HG02970 (cell line): Measurements from ENCODE around the gene NSG1.

ENCODE experiments used
- ATAC-seq: cut with Tn5 transposase; IDR thresholded peaks from one replicate; pipeline ENCODE4 v1.9.1; 2021; ENCODE audit warnings: mild to moderate bottlenecking, moderate library complexity, moderate number of reproducible peaks; ENCODE audit not compliant: unreplicated experiment, low FRiP score

NSG1 gene

DNA sequence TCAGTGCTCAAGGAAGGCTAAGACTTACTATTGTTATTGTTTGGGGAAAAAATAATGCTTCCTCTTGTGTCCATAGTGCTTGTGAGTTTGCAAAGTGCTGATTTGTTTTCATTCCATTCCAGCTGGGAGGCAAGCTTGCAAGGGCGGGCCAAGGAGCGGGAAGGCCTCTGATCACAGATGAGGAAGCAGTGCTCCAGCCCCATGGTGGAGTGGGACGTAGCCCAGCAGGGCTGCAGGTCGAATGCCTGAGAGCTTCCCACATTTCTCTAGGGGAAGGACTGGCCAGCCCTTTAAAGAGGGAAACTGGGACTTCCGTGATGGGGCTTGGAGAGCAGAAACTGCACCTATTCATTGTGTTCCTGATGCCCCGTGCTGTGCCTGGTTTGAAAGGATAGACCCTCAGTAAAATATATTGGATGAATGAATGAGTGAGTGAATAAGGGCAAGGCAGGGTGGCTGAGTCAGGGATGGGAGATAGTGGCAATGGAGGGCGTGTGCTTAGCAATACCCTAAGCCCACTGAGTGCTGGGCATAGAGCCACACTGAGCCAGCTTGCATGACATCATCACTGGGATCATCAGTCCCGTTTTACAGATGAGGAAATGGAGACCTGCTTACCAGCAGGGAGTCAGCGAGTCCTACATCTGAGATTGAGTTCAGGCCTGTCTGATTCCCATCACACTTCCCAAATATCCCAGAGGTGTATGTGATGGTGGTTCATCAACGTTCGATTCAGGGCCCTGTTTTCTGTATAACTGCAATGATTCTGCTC is 17.9 kb upstream of the NSG1 start:
- ATAC-seq: no peak

DNA sequence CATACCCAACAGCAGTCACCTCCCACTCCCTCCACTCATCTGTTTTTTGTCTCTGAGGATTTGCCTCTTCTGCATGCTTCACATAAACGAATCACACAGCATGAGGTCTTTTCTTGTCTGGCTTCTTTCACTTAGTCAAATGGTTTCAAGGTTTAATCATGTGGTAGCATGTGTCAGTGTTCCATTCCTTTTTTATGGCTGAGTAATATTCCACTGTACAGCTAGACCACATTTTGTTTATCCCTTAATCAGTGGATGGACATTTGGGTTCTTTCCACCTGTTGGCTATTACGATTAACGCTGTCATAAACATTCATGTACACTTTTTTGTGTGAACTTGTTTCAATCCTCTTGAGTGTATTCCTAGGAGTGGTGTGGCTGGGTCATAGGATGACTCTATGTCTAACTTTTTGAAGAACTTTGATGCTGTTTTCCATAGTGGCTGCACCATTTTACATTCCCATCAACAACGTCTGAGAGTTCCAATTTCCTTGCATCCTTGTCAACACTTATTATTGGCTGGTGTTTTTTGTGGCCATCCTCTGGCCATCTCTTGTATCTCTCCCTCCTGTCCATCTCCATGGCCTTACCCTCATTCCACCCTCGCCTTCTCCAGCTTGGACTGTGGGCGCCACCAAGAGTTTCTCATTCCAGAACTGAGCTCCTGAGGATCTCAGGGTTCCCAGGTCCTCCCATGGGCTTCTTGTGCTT is 12.4 kb upstream of the NSG1 start:
- no peak for ATAC-seq

DNA sequence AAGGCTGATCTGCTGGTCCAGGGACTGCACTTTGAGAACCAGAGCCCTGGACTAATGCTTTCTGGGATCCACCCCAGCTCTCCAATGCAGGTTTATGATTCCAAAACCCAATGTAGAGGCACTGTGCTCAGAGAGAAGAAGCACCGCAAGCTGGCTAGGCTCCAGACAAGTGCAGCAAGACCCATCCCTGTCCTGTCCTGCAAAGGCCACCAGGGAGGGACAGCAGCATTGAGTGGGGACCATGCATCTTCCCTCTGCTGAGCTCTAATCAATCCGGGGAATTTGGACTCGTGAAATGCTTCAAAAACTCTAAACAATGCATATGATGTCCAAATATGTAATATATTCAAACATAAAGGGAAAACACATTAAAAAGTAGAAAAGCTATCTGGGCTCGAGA is 10.8 kb upstream of the NSG1 start:
- ATAC-seq: no peak

DNA sequence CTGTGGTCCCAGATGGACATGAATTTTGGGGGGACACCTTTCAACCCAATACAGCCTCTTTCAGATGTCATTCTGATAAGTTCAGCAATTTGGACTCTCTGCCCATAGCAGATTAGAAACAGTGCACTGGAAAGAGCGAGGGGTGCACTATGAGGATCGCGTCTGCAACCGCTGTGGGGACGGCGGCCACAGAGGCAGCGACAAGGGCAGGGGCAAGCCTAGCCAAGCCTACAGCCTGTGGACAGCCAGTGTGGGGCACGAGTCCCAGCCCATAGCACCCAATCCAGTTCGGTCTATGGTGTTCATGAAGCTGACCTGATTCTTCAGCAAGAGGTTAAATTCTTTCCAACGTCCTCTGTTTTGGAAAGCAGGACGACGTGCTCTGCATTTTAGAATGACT is 9.7 kb upstream of the NSG1 start:
- no peak for ATAC-seq

DNA sequence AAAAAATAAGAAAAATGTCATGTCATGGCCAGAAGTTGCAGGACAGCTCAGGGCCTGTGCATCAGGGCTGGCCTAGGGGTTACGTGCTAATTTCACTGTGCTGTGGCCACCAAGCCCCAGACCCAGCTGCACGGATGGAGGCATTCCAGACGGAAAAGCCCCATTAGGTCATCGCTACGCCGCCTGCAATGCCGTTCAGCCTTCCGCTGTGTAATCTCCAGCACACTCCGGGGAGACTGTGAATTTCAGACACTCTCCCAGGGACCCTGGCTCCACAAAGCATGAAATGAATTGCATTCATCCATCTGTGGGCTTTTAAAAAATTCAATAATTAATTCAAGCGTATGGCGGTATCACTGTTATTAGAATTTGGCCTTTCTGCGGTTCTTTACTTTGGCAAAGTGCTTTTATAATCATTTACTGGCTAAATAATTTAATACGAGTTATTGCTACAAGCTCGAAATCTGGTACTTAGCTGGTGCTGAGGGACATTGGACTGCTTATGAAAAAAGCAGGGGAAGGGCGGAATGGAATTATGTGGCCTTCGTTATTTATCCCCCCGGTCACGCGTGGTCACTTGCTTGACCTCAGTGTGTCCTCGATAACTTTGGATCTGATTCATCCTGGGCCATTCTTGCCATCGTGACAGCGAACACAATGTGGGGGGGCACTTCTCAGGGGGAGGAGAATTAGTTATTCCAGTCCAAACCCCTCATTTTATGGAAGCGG is 9.0 kb upstream of the NSG1 start:
- ATAC-seq: no peak

DNA sequence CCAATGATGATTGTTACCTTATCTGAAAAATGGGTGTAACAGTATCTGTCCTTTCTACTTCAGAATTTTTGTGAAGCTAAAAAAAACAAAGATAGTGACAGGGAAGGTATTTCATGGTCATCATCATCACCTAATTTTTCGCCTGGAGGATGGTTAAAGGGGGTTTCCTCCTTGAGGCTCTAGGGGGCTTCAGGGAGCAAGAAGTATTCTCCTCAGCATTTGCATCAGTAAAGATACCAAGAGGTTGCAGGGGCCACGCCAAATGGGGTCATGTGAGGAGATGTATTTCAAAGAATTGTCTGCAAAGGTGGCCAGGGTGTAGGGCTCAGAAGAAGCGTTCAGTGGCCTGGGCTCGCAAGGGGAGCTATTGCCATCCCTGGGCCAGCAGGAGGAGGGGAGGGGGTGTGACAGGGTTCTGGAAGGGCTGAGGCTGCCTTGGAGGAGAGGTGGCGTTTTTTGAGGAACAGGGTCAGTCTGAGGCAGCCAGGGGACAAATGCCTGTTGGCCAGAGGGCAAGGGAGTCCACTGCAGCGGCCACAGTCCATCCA is 7.3 kb upstream of the NSG1 start:
- no peak for ATAC-seq

DNA sequence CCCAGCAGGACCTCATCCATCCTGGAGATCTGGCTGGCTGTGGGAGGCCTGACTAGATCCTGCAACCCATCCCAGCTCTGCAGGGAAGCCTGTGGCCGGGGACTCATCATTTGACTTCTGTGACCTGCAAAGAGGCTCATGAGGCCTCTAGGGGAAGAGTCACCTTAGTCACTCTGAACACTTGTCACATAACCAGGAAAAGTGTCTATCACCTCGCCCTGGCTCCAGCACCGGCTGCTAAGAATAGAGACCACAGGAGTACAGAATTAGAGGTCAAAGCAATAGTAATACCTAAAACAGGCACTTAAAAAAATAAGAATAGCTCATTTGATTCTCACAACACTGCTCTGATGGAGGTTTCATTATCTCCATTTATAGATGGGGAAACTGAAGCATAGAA is 3.8 kb upstream of the NSG1 start:
- ATAC-seq: no peak

DNA sequence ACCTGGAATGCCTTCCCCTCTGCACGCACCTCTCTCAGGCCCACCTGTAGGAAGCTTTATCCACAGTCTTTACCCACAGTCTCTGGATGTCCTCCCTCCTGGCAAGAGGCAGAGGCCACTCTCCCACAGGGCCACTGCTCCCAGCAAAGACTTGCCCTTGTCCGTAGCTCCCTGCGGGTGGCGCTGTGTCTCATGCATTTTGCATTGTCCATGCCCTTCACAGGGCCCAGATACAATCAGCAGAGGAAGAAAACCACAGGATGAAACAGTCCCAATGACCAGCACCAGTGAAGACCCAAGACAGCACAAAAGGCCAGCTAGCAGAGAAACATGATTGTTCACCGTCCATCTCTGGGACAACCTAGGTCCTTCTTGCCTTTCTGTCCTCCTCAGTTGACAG is 2.1 kb upstream of the NSG1 start:
- ATAC-seq: no peak

DNA sequence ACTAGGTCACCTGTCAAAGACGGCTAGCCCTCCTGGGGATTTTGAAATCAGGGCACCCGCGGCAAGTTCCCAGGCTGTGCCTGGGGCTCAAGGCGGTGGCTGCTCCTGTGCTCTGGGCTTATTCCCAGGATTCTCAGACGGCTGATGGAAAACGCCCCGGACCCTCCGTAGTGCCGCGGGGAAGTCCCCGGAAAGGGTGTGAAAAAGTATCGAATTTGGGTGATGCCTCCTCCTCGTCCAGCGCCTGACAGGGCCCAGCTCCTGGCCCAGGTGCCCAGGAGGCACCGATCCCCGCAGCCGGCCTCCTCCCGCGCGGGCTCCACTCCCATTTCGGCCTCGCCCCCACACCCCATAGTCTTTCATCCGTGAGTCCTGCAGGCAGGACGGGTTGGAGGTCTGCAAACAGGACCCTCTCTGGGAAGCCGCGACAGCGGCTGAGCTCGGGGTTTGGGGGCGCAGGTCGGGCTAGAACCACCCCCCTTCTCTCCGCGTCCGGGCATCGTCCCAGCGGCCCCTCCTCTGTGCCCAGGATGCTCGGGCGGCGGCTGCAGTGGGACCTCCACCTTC is 1.1 kb upstream of the NSG1 start:
- no peak for ATAC-seq

DNA sequence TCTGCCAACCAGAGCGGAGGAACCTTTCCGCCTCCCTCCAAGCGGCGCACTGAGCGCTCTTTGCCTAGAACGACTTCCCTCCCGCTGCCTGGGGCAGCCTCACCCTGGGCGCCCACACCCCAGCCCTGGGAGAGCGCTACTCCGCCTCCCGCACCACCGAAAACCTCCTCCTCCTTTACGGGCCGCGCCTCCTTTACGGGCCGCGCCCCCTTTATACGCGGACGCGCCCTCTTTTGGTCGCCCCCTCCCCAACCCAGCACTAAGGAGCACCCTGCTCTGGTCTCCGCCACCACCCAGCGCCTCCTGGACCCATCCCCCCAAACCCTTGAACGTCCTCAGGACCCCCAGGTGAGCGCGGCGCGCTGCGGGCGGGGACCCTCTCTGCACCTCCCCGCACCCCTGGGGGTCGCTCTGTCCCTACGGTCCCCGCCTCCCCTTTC is 586 bp upstream of the NSG1 start:
- no peak for ATAC-seq

DNA sequence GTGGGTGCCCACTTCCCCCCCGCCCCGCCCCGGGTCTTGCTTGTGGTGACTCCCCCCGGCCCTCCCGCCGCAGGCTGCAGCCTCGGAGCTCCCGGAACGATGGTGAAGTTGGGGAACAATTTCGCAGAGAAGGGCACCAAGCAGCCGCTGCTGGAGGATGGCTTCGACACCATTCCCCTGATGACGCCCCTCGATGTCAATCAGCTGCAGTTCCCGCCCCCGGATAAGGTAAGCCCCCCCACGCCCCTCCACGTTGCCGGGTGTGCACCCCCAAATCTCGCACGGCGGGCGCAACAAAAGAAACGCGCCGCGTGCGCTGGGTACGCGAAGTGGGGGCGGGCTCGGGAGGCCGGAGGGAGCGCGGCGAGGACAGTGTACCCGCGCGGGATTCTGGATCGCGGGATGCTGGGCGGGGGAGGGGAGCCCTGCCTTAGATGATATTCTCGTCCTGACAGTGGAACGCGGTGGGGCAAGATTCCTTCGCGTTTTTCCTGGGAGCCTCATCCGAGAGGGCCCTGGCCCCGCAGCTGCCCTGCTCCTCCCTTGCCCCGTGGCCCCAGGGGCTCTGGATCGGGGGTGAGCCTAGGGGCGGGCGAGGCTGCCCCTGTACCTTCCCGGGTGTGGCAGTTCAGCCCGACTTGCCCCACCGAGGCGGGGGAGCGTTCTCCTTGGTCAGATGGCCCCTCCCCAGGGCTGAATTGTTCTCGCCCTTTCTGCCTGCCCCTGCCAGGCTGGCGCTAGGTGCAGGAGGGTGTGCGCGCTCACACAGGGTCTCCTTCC is 819 bp downstream of the NSG1 start:
- no peak for ATAC-seq

DNA sequence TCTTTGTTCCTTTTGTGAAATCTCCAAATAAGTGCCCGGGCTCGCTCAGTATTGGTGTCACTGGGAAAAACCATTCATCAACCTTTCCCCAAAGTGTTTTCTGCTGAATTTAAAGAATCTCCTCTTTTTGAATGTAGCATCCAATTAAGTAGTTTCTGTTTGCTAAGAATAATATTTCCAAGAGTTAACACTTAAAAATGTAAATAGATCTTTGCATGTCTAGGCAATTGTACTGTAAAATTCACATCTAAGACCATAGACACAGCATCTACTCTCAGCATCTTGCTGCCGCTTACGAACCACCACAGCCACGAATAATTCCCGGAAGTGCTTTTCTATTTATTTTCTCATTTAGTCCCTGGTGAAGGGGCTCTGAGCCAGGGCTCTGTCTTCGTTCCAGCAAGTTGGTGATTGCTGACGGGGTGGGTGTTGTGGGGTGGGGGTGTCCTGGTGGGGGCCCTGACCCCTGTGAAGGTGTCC is 1.4 kb downstream of the NSG1 start:
- no peak for ATAC-seq

DNA sequence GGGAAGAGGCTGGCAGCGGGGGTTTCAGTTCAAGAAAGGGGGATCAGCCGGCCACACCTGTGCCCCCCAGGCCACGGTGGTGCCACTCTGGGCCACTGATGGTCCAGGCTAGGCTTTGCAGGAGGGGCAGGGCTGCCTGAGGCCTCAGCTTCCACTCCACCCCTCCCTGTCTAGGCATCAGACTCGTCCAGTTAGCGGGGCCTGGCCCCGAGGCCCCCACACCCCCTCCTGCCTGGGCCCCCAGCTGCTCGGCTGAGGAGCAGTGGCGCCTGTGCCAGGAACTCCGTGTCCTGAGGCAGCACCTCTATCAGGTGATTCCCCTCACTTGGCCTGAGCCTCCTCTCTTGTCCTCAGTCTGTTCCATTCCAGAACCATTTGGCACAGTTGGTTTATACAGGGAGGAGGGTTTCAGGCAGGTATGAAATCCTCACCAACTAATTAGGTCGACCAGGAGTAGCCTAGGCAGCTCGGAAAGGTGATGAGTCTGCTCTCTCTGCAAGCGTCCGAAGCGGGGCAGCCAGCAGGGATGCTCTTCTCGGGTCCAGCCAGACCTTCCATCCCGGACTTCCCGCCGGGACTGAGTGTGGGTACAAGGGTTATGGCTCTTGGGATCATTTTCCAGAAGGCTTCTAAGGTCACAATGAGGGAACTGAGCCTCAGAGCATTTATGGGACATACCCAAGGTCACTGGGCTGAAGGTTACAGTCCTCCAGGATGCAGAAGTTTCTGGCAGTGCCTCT is 2.1 kb downstream of the NSG1 start:
- no peak for ATAC-seq

DNA sequence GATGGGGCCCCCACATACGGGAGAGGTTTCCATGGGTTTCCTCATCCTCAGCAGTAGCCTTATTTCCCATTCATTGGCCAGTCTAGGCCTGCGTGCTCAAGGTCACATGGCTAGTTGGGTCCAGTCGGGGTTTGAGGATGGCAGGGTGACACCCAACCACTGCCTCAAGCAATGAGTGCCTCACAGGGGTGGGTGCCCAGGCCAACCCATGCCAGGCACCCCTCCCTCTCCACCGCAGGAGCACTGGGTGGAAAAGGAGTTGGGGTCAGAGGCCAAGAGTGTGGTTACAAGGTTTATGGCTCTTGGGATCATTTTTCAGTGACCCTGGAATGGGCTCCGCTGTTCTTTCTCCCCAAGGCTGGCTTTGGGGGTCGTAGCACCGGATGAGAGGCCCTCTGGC is 3.1 kb downstream of the NSG1 start:
- no peak for ATAC-seq

DNA sequence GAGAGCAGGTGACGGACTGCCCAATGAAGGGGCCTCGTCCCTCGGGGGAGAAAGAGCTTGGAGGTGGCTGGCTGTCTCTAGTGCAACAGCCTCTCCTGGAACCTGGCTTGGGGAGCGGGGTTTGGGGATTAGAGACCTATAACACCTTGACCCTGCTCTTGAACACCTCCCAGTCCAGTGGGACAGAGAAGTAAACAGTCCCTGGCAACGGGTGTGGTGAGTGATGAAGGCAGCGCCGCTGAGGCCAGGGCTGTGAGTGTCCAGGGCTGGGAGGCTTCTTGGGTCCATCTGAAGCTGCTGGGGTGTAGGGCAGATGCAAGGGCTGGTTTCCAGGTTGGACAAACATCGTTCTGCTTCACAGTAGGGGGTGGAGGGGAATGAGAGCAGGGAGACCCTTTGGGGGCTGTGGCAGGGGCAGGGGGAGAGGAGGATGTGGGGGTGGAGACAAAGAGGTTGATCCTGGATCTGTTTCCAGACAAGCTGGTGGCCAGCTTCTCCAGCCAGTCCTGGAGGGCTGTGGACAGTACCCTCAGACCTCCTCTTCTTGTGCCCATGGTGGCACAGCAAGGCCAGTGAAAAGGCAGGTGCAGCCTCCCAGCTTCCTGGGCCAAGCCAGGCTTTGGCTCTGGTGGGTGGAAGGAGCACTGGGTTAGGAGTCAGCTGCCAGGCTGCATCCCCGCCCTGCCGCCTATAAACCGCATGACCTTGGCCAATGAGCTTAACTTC is 3.8 kb downstream of the NSG1 start:
- ATAC-seq: no peak

DNA sequence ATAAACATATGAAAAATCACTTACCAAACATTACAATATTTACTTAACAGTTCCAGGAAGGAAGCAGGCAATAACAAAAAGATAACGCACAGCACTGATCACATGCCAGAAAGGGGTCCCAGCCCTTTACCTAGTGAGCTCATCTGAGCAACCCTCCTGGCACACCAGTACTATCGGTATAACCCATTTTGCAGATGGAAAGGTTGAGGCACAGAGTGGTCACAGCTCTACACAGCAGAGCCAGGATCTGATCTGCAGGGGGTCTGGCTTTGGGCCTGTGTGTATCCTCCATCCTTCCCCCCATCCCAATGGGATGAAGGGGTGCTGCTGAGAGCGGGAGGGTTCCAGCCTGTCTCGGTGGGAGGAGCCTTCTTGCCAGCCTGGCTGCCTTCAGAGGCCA is 5.0 kb downstream of the NSG1 start:
- no peak for ATAC-seq

DNA sequence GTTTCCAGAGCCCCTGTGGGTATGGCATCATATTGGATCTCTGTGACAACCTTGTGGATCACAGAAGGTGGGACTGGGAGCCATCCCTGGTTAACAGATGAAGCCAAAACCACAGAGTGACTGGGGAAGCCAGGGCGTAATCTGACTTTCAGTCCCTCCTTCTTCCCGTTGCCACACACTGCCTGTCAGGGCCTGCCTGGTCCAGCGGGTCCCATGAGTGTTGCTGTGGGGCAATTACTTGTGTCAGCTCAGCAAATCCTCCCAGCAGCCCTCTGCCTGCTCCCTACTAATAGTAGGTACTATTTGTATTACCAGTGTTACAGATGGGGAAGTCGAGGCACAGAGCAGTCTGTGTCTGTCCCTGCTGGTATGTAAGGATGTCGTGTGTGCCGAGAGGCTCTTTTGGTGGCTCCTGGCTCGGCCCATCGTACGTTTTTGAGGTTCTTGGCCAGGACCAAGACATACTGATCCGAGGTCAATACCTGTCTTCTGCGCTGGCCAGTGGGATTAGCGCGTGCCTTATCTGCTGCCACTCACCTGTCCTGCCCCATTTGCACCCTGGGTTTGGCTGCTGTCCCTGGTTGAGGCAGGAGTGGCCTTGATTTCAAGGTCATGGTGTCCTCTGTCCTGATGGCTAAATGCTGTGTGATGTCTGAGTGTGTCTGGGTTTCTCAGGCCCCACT is 5.7 kb downstream of the NSG1 start:
- ATAC-seq: no peak

DNA sequence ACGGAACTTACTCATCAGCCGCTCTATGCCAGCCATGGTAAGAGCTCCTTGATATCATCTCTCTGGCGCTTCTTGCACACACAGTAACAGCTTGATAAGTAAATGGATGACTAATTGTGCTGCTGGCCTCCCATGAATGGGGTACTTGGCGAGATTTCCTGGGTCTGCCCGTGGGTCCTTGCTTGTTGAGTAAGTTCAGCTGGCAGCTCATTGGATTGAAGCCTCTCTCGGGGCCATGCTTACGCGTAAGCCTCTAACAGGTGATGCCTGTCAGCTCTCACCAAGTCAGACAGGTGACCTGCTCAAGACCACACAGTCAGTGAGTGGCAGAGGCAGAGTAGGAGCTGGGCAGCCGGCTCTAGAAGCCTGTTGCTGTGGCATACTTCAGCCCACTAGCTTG is 7.7 kb downstream of the NSG1 start:
- no peak for ATAC-seq
